Right lobe of liver (tissue), 4 donors: Measurements from ENCODE around the gene ZYG11A.

ENCODE experiments used
- POLR2A ChIP-seq: fragments of 450-650 bp; IDR thresholded peaks from one replicate; pipeline ENCODE4 v1.6.1; 2017; ENCODE audit warnings: antibody characterized with exemption, mild to moderate bottlenecking
- TF ChIP-seq, protein P1 (sequence below), 4 donors: fragments of 200-600 bp in 3 of 4; fragments of 450-650 bp in 1 of 4; IDR thresholded peaks; one replicate each; pipeline versions ENCODE4 v1.5.1 to v1.8.0; 2016 to 2022; ENCODE audit warnings: antibody characterized with exemption in 4 of 4, mild to moderate bottlenecking in 2 of 4
- donor health status: DM: no; HTN: no; CAD: no.
- donor health status: DM: no; HTN: no; CAD: no.
- donor health status: DM: no; HTN: yes; CAD: no.

- TF ChIP-seq, protein P1, sequence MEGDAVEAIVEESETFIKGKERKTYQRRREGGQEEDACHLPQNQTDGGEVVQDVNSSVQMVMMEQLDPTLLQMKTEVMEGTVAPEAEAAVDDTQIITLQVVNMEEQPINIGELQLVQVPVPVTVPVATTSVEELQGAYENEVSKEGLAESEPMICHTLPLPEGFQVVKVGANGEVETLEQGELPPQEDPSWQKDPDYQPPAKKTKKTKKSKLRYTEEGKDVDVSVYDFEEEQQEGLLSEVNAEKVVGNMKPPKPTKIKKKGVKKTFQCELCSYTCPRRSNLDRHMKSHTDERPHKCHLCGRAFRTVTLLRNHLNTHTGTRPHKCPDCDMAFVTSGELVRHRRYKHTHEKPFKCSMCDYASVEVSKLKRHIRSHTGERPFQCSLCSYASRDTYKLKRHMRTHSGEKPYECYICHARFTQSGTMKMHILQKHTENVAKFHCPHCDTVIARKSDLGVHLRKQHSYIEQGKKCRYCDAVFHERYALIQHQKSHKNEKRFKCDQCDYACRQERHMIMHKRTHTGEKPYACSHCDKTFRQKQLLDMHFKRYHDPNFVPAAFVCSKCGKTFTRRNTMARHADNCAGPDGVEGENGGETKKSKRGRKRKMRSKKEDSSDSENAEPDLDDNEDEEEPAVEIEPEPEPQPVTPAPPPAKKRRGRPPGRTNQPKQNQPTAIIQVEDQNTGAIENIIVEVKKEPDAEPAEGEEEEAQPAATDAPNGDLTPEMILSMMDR (IDR thresholded peaks at IDR 0.05) = peak in 1 of 4 donors; percentile 5
- no peak for TF ChIP-seq POLR2A
Measured at GRCh38 chr1:52925571-52926005, 83.0 kb downstream of the ZYG11A start.
